HEK293T (cell line): ENCODE measurements around the gene UBAP2.

Experiments
- CTCF ChIA-PET: fragments of 350-600 bp; formaldehyde crosslinking; extraction: SDS; loops from one replicate; lab custom pipeline; 2021; ENCODE audit warnings: antibody characterized with exemption, inconsistent platforms; lab: Yijun Ruan, JAX
- POLR2A ChIA-PET: fragments of 350-600 bp; formaldehyde crosslinking; extraction: SDS; loops from one replicate; lab custom pipeline; 2020; ENCODE audit warnings: antibody characterized with exemption, inconsistent platforms; lab: Yijun Ruan, JAX
- DNase-seq: peaks from one replicate; pipeline ENCODE4 v3.0.0; 2012; ENCODE audit warnings: mixed read lengths; ENCODE audit errors: extremely low spot score
- ARNT ChIP-seq: fragments of 450-650 bp; IDR thresholded peaks from 2 replicates; pipeline ENCODE4 v1.6.1; 2017; ENCODE audit warnings: mild to moderate bottlenecking
- BHLHE40 ChIP-seq: fragments of 450-650 bp; IDR thresholded peaks from 2 replicates; pipeline ENCODE4 v1.6.1; 2016; ENCODE audit warnings: mild to moderate bottlenecking, moderate library complexity, borderline replicate concordance
- CTBP1 ChIP-seq: fragments of 450-650 bp; IDR thresholded peaks from 2 replicates; pipeline ENCODE4 v1.6.1; 2016; ENCODE audit warnings: borderline replicate concordance
- ELF4 ChIP-seq: fragments of 450-650 bp; IDR thresholded peaks from 2 replicates; pipeline ENCODE4 v1.6.1; 2017; ENCODE audit warnings: antibody characterized with exemption
- FOXA1 ChIP-seq: fragments of 450-650 bp; IDR thresholded peaks from 2 replicates; pipeline ENCODE4 v1.6.1; 2016; ENCODE audit warnings: mild to moderate bottlenecking
- FOXK2 ChIP-seq: fragments of 450-650 bp; IDR thresholded peaks from 2 replicates; pipeline ENCODE4 v1.6.1; 2016; ENCODE audit warnings: mild to moderate bottlenecking
- FOXM1 ChIP-seq: fragments of 450-650 bp; IDR thresholded peaks from 2 replicates; pipeline ENCODE4 v1.6.1; 2017; ENCODE audit warnings: mild to moderate bottlenecking, borderline replicate concordance
- HDGF ChIP-seq: fragments of 450-650 bp; IDR thresholded peaks from 2 replicates; pipeline ENCODE4 v1.6.1; 2017; ENCODE audit warnings: antibody characterized with exemption, borderline replicate concordance
- L3MBTL2 ChIP-seq: fragments of 450-650 bp; conservative IDR thresholded peaks from 2 replicates; pipeline ENCODE4 v1.6.1; 2016; ENCODE audit warnings: mild to moderate bottlenecking
- LEF1 ChIP-seq: fragments of 450-650 bp; IDR thresholded peaks from 2 replicates; pipeline ENCODE4 v1.6.1; 2017; ENCODE audit warnings: mild to moderate bottlenecking, borderline replicate concordance
- NFRKB ChIP-seq: fragments of 450-650 bp; IDR thresholded peaks from 2 replicates; pipeline ENCODE4 v1.6.1; 2016; ENCODE audit warnings: mild to moderate bottlenecking, moderate library complexity
- SP1 ChIP-seq: fragments of 450-650 bp; IDR thresholded peaks from 2 replicates; pipeline ENCODE4 v1.6.1; 2017
- SUZ12 ChIP-seq: fragments of 450-650 bp; IDR thresholded peaks from 2 replicates; pipeline ENCODE4 v1.6.1; 2016; ENCODE audit warnings: mild to moderate bottlenecking
- TARDBP ChIP-seq: fragments of 450-650 bp; IDR thresholded peaks from 2 replicates; pipeline ENCODE4 v1.6.1; 2016
- ZNF384 ChIP-seq: fragments of 450-650 bp; IDR thresholded peaks from 2 replicates; pipeline ENCODE4 v1.6.1; 2016
- TF ChIP-seq, protein P1 (sequence below): fragments of 450-650 bp; IDR thresholded peaks from 2 replicates; pipeline ENCODE4 v1.6.1; 2016

The UBAP2 gene

DNA sequence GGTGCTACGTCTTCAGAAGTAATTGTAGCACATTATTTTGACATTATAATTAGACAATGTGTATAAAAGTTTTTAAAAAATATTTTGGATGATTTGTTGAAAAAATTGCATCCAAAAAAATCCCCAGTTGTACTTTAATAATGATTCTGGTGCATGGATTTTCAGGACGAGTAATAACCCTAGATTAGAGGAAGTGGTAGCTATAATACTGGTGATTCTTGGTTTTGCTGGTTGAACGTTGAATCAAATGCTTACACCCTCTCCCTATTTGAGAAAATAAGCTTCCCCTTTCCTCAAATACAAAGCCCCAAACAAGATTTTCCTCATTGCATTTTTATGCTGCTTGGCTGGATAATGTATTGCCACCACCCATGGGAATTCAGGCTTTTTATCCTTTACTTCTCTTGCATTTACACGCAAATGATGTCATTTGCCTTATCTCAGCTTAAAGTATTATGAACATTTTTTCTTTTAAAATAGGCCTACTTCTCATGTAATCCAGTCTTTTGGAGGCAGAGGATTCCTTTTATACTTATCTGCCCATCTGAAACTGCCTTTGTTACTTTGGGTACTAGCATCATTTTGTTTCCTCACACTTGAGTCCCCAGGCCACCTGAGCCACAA is 145.4 kb downstream of the UBAP2 start:
- CTCF ChIA-PET = no interaction called here
- POLR2A ChIA-PET = no interaction called here
- TF ChIP-seq L3MBTL2 (no peak), TARDBP (no peak), ELF4 (no peak), LEF1 (no peak), HDGF (no peak), SP1 (no peak), FOXM1 (no peak), ZNF384 (no peak), ARNT (no peak), BHLHE40 (no peak), SUZ12 (no peak), NFRKB (no peak), FOXA1 (no peak), FOXK2 (no peak)
- no peak for DNase-seq

DNA sequence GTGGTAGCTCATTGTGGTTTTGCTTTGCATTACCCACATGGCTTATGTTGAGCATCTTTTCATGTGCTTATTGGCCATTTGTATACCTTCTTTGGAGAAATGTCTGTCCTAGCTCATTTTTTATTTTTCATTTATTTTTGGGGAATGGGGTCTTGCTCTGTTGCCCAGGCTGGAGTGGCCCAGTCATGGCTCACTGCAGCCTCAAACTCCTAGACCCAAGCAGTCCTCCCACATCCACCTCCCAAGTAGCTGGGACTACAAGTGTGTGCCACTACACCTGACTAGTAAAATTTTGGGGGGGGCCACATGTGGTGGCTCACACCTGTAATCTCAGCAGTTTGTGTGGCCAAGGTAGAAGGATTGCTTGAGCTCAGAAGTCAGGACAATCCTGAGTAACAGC is 154.4 kb downstream of the UBAP2 start:
- CTCF ChIA-PET = no interaction called here
- DNase-seq = no peak
- POLR2A ChIA-PET = interaction anchor here (0.6 kb wide), 1 partner anchor 120 kb away, joined by 3 read pairs; no protein-coding TSS in a partner anchor
- TF ChIP-seq FOXK2 (no peak), LEF1 (no peak)

DNA sequence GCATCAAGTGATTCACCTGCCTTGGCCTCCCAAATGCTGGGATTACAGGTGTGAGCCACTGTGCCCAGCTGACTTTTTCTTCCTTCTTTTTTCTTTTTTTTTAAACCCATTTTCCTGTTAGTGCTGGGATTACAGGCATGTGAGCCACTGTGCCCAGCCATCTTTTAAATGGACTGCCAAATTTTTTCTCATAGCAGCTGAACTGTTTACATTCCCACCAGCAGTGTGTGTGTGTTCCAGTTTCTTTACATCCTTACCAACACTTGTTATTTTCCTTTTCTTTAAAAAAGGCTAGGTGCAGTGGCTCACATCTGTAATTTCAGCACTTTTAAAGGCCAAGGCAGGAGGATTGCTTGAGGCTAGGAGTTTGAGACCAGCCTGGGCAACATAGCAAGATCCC is 154.8 kb downstream of the UBAP2 start:
- ChIA-PET CTCF (interaction anchor here (0.6 kb wide), 1 partner anchor 300 kb away, joined by 5 read pairs; no protein-coding TSS in a partner anchor), POLR2A (no interaction called here)
- DNase-seq = no peak
- no peak for TF ChIP-seq FOXA1
- no peak for TF ChIP-seq FOXK2
- TF ChIP-seq SP1 = no peak
- TF ChIP-seq FOXM1 = no peak
- no peak for TF ChIP-seq LEF1

DNA sequence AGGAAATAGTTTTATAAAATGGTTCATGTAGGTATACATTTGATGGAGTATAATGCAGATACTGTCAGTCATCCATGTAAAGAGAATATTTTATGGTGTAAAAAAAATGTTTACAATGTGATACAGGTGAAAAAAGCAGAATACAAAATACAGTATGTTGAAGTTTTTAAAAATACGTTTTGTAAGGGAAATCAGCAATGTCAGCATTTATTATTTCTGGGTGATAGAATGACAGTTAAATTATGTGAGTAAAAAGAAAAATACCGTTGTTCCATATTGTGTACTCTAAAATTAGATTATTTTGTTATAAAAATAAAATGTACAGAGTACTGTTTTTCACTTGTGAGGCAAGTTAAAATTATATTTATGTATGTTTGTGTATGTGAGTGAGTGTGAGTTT is 162.7 kb downstream of the UBAP2 start:
- ChIA-PET CTCF (no interaction called here), POLR2A (no interaction called here)
- TF ChIP-seq ZNF384 (no peak), LEF1 (no peak), ELF4 (no peak), FOXM1 (no peak), BHLHE40 (no peak), HDGF (no peak), NFRKB (no peak), TARDBP (no peak), CTBP1 (no peak), SUZ12 (no peak), FOXK2 (no peak), ARNT (no peak), L3MBTL2 (no peak), FOXA1 (no peak), SP1 (no peak)
- TF ChIP-seq, protein P1, sequence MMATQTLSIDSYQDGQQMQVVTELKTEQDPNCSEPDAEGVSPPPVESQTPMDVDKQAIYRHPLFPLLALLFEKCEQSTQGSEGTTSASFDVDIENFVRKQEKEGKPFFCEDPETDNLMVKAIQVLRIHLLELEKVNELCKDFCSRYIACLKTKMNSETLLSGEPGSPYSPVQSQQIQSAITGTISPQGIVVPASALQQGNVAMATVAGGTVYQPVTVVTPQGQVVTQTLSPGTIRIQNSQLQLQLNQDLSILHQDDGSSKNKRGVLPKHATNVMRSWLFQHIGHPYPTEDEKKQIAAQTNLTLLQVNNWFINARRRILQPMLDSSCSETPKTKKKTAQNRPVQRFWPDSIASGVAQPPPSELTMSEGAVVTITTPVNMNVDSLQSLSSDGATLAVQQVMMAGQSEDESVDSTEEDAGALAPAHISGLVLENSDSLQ = no peak
- DNase-seq = no peak

DNA sequence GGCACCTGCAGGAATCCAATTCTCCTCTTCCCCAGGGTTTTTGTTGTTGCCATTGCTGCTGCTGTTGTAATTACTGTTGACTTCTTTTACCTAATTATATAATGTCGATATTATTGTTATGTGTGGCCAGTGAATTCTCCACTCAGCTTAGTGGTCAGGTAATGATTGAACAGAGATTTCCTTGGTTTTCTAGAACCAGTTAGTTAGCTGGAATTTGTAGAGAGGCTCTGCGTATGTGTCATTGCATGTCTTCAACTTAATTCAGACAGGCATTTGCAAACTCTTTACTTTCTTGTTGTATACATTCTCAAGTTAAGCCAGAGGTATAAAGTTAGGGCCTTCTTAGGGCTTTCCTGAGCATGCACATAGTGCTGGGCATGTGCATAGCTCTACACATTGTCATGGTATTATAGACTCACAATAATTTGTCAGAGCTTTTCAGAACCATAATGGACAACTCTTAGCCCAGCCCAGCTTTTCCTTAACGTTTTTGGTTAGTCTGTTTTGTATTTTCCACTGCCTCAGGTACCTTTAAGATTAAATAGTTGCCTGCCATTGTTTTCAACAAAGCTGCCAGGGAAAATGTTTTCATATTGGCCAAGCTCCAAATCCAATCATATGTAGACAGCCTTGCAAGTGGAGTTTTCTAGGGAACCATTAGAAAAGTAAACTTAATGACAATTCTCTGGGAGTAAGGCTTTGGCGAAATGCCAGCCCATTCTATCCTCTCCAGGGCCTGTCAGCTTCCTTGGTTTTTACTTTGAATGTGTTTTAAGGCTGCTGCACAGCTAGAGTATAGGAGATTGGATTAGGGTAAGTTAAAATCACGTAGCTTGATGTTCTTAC is 163.6 kb downstream of the UBAP2 start:
- ChIA-PET CTCF (no interaction called here), POLR2A (no interaction called here)
- peak; percentile 17 for DNase-seq
- no peak for TF ChIP-seq ZNF384

DNA sequence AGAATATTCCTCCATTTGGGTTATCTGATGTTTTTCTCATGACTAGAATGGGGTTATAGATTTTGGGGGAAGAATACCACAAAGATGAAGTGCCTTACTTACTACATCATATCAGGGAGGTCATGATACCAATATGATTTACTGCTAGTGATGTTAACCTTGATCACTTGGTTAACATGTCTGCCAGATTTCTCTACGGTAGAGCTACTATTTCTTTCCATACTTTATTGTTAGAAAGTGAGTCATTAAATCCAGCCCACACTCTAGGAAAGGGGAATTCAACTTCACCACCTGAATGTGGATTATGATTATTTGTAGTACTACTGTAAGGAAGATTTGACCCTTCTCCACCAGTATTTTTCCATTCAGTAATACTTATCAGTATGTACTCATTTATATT is 167.1 kb downstream of the UBAP2 start:
- CTCF ChIA-PET = interaction anchor here (0.6 kb wide), 1 partner anchor 53 kb away, joined by 3 read pairs; no protein-coding TSS in a partner anchor

More for the DNA sequence above, 167.1 kb downstream of the UBAP2 start:
- no peak for TF ChIP-seq HDGF
- TF ChIP-seq FOXA1 = no peak
- no peak for TF ChIP-seq SP1
- TF ChIP-seq L3MBTL2 = no peak
- TF ChIP-seq TARDBP = no peak
- no peak for TF ChIP-seq NFRKB
- no peak for TF ChIP-seq ZNF384
- TF ChIP-seq, protein P1 = no peak
- TF ChIP-seq SUZ12 = no peak
- no peak for TF ChIP-seq FOXM1
- TF ChIP-seq FOXK2 = no peak
- TF ChIP-seq CTBP1 = no peak
- TF ChIP-seq ARNT = no peak
- DNase-seq = no peak
- POLR2A ChIA-PET = no interaction called here
